HG03025 (cell line): ENCODE data around the gene TMEM174.
A peak's percentile ranks its signal among the peaks of the same experiment; 100 is the strongest.
"Not testable (repeated sequence)": the region's sequence is repeated elsewhere in the genome, so short reads cannot be mapped to it uniquely, and the experiment has no call there.

ENCODE experiments used
- ATAC-seq: cut with Tn5 transposase; IDR thresholded peaks from one replicate; pipeline ENCODE4 v1.9.1; 2021; ENCODE audit warnings: mild to moderate bottlenecking, moderate library complexity; ENCODE audit not compliant: unreplicated experiment, low FRiP score

Gene TMEM174

DNA sequence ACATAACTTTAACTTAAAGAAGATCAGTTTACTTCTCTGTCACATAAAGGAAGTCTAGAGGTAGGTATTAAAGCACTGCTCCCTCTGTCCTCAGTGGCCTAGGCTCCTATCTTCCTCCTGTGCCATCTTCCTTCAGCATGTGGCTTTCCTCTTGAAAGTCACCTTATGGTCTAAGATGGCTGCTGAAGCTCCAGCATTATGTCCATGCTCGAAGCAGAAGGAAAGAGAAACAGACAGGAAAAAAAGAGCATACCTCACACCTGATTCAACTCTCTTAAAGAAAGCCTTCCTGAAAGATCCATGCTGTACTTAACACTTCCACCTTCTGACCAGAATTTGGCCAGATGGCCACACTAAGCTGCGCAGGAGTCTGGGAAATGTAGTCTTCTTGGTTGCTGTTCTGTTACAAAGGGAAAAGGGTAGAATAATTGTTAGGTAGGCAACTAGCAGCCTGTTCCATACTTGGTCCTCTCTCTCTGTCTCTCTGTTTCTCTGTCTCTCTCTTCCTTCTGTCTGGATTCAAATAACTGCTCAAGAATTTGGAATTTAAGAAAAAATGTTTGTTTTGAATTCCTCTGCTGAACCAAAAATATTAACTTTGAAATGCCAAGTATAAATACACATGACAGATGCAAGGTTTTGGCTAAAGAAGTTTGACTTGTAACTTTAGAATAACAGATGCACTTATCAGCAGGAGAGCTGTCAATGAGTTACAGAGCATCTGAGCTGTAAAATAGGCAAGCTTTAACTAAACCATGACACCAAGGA is 16.0 kb downstream of the TMEM174 start:
- ATAC-seq: no peak

DNA sequence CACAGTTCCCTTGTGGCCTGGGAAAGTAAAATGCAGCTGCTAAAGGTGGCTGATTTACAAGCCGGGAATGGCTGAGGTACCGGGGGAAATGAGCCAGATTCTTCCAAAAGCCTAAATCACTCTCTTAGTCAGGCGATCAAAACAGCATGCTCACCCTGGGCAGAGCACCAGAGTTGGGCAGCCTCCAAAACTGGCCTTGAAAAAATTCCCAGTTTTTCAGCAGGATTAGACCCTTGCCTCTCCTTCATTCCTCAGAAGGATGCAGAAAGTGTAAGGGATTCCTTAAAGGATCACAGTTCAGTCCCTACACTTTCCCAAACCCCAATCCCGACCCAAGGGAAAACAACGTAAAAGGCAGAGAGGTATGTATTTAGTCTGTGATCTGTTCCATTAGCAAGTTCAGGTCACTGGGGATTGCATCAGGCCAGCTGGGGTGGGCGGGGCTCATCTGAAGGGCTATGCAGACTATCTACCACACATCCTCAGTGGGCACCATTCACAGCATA is 16.9 kb downstream of the TMEM174 start:
- no peak for ATAC-seq

DNA sequence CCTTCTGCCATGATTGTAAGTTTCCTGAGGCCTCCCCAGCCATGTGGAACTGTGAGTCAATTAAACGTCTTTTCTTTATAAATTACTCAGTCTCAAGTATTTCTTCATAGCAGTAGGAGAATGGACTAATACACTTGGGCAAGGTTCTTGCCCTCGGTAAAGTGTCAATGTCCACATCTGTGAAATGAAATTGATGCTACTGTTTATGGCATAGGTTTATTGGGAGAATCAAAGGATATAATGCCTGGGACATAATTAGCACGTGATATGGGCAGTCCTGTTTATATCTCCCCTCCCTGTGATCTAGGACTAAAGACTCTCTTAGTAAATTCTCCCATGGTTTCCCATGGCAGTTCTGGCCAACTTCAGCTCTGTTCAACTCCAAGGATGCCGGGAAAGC is 19.4 kb downstream of the TMEM174 start:
- no peak for ATAC-seq

DNA sequence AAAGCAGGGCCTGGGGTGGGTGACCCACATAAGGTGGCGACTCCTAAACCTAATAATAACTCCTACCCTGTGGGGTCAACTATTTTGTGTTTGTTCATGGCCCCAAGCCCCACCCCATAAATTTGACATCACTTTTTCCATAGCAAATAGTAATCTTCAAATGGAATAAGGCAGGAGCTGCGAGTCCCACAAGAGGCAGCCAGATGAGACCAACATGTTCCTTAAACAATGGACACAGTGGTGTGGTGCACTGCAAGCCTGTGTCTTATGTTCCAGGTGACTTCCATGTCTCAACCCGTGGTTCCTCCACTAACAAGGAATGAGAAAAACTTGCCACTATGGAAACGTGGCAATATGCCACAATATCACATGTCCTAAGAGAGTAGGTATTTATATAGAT is 20.6 kb downstream of the TMEM174 start:
- no peak for ATAC-seq

DNA sequence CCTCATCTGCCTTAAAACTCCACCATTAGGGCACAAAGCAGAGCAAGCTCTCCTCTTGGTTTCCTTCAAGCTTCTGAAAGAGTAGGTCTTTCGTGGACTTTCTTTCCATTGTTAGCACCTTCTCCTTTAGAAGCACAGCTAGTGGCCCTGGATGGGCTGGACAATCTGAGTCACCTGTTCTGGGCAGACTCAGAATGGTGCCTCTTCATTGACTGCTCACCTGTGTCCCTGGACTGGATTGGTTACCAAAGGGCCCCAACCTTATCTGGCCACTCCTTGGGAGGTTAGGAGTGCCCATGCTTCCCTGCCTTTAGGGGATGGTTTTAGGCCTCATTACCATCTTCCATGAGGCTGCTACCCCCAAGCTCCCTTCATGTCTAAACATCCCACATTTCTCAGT is 23.2 kb downstream of the TMEM174 start:
- ATAC-seq: no peak

DNA sequence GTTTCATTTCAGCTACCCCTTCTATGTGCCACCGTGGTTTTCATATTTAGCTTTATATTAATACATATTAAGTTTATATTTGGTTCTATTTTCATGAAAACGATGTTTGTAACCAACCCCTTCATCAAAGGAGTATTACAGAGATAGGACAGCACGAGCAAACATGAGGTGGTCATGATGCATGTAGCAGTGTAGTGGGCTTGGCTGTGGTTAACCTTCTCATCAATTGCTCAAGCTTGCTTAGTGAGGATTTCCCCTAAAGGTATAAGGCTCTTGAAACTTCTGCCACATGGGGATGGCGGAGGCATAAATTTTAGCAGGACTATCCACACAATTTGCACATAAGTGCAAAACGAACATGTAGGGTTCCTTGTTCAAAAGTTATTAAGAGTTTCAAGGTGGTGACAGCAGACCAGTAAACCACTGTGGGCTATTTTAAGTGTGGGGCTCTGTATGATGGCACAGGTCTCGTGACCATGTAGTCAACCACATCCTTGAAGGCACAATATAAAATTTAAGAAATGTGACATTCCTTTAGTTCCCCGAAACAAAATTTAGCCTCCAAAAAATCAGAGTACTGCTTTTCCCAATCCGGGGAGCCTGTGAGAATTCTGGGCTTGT is 24.8 kb downstream of the TMEM174 start:
- ATAC-seq: no peak

DNA sequence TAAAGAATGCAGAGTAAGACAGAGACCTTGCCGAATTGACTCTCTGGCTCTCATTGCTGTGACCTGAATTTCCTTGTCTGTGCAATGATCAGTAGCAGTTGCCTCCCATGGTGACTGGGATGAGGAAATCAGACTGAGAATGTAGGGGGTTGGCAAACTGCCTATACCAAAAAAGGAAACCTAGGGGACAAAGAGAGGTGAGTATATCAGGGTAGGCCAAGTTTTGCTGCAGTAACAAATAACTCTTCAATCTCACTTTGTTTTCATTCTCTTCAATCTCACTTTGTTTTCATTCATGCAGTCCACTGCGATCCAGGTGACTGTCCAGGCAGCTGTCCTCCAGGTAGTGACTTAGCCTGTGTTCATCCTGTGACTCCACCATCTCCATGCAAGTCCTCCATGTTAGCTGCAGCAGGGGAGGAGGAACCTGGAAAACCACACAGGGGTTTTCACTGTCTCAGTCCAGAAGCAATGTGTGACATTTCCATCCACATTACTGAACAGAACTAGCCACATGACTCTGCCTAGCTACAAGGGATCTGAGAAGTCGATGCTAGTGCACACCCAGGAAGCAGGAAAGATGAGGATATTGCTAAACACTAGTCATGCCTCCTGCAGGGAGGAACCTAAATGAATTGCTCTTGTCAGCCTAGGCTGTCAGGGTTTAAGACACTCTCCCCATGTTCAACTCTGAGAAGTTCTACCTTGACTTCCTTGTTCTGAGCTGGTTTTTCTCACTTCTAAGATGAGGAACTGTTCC is 26.0 kb downstream of the TMEM174 start:
- no peak for ATAC-seq

DNA sequence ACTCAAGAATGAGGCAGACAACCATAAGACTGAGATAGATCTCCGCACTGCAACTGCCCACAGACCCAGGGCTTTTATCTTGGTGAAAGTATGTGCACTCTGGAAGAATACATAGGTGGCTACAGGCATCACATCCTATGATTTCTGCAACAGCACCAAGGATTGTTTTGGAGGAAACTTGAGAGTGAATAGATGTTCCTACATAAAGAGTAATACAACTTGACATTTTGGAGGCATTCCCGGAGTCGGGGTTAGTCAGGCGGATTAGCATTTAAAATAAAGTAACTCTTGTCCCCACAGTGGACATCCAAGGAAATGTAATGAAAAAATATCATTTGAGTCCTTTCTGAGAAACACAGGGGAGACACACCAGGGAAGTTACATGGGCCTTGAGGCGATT is 26.7 kb downstream of the TMEM174 start:
- no peak for ATAC-seq

DNA sequence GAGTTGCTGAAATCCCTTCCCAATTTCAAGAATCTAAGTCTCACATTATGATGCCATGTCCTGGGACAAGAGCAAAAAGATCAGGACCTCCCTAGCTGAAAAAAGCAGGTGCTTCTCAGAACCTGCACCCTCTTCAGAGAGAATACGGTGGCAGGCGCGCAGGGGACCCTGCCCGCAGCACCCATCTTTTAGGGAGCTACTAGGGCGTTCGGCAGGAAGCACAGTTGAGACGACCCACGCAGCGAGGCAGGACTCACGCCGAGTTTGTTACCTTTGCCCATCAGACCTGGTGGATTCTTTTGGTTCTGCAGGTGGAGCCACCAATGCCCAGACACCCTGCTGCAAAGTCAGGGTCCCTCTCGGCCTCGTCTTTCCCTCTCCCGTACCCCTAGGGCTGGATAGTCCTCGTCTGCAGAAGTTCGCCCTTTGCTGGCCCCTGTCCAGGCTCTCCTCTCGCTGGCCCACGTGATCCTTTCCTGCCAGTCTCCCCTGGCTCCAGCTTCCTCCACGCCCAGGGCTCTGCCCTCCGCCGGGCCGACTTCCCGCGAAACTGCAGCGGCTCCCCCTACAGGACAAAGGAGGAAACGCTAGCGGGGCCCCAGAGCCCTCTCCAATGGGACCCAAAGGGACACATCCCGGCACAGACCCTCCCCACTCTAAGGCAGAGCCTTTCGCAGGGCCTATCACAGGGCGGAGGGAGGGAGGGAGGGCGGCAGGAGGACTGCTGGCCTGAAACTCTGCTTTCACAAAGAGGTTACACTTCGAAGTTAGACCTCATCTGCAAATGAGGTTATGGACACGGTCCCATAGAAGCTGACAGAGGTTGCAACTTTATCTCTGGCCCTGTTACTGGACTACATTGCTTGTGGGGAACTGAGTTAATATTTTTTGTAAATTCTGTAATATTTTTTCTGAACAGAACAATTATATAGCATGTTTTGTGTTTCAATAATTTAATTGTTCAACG is 28.8 kb downstream of the TMEM174 start:
- ATAC-seq: no peak

DNA sequence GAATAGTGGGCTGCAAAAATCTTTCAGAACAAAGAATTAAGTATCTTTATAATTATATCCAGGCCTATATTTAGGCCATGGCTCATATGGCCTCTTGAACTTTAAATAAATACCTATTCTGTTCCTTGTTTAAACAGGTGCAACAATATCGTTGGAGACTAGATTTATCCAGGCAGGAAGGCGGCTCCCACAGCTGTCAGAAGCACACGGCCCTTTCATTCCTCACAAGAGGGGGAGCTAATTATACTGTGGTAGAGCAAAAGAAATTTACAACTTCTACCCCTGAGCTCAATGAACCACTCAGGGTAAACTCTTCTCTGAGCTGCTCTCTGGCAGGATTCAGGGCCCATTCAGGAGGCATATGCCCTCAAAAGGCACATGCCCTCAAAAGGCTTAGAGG is 31.3 kb downstream of the TMEM174 start:
- ATAC-seq: no peak

DNA sequence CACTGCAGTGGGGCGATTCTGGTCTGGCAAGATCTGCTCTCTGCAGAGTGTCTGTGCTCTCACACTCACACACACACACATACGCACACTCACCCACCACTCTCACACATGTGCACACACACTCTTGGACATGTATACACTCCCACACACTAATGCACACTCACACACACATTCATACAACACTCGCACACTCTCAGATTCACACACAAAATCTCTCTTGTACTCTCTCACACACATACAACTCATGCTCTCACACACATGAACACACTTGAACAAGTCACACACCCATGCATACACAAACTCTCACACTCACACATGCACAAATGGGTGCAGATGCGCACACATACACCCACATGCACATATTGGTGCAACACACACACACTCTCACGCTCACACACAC is 31.7 kb downstream of the TMEM174 start:
- no peak for ATAC-seq

DNA sequence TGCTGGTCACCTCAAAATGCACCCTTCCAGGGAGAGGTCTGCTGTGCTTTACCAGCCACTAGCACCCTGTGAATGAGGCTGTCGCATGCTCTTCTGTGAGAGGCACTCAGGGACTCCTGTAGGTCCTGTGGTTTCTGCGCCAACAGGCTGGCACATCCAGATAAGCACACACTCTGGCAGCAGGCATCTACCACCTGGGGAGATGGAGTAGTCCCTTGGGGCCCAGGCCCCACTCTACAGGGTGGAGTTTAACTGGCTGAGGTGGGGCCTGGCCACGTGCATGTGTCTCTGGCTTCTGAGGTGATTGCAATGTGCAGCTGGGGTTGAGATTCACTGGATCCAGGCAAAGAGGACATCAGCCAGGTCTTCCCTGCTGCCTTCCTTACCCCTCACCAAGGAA is 32.3 kb downstream of the TMEM174 start:
- no peak for ATAC-seq

DNA sequence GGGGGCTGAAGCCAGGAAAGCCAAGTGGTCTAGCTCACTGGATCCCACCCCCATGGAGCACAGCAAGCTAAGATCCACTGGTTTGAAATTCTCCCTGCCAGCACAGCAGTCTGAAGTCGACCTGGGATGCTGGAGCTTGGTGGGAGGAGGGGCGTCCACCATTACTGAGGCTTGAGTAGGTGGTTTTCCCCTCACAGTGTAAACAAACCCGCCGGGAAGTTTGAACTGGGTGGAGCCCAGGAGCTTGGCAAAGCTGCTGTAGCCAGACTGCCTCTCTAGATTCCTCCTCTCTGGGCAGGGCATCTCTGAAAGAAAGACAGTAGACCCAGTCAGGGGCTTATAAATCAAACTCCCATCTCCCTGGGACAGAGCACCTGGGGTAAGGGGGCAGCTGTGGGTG is 34.2 kb downstream of the TMEM174 start:
- ATAC-seq: not testable (repeated sequence)

DNA sequence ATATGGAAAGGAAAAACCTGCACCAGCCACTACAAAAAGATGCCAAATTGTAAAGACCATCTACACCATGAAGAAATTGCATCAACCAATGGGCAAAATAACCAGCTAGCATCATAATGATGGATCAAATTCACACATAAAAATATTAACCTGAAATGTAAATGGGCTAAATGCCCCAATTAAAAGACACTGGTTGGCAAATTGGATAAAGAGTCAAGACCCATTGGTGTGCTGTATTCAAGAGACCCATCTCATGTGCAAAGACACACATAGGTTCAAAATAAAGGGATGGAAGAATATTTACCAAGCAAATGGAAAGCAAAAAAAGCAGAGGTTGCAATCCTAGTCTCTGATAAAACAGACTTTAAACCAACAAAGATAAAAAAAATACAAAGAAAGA is 36.1 kb downstream of the TMEM174 start:
- ATAC-seq: not testable (repeated sequence)

DNA sequence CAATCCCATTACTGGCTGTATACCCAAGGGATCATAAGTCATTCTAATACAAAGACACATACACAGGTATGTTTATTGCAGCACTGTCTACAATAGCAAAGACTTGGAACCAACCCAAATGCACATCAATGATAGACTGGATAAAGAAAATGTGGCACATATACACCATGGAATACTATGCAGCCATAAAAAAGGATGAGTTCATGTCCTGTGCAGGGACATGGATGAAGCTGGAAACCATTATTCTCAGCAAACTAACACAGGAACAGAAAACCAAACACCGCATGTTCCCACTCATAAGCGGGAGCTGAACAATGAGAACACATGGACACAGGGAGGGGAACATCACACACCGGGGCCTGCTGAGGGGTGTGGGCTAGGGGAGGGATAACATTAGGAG is 39.7 kb downstream of the TMEM174 start:
- ATAC-seq: not testable (repeated sequence)

DNA sequence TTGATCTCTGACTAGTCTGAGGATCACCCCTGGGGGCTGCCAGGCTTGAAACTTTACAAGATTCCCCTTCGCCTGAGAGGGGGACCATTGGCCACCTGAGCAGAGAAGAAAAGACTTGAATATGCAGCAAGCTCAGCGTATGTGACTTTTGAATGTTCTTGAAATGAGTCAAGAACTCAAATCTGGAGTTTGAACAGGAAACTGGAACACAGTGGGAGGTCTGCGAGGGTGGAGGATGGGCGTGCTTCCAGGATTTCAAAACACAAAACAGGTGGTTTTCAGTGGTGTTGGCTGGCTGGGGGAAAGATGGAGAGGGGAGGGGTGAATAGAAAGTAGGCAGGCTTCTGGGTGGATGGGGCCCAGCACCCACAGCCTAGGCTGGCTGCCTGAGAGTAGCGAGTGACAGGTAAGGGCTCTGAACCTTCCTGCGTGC is 40.6 kb downstream of the TMEM174 start:
- ATAC-seq: peak; percentile 55

DNA sequence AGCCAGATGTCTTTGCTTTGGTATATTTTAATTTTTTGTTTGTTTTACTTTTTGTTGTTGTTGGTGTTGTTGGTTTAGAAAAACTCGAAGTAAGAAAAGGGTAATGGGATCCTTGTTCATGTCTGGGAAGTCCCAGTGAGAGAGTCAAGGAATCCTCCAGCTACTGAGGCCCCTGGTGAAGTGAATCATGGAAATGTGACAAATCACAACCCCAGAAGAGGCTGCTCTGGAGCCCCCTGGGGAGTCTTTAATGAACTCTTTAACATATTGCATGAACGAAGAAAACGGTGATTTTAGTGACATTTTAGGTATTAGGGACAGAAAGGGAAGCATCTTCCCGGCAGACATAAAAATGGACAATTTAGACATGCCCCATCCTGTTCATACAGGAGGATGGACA is 41.3 kb downstream of the TMEM174 start:
- no peak for ATAC-seq

DNA sequence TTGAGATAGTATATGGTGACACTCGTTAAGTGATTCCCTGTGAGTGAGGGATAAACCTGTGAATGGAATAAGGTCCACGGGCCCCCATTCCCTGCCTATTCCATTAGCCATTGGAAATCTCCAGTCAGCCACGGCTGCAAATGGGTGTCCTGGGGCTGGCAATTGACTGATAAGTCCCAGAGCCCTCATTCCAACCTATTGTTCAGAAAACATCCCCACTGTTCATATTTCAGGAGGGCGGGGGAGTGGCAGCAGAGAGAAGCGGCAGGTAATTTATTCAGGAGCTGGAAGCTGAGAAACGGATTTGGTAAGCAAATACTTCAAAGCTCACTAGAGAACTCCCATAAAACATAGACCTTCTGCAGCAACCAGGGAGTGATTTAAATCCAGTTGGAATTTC is 42.0 kb downstream of the TMEM174 start:
- no peak for ATAC-seq

DNA sequence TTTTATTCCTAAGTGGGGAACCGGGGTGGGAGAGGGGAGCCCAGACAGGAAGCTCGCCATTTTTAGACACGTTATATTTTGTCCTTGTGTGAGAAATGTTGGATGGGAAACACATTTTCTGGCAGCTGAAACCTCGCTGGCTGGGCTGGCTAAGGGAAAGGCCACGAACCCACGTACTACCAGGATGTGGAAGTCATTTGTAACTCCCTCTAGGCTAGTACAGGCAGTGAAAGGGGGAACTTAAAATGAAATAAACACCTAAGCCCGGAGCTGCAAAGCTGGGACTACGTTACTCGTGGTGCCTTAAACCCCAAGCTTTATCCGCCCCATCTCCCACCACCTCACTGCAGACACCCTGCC is 42.5 kb downstream of the TMEM174 start:
- no peak for ATAC-seq

DNA sequence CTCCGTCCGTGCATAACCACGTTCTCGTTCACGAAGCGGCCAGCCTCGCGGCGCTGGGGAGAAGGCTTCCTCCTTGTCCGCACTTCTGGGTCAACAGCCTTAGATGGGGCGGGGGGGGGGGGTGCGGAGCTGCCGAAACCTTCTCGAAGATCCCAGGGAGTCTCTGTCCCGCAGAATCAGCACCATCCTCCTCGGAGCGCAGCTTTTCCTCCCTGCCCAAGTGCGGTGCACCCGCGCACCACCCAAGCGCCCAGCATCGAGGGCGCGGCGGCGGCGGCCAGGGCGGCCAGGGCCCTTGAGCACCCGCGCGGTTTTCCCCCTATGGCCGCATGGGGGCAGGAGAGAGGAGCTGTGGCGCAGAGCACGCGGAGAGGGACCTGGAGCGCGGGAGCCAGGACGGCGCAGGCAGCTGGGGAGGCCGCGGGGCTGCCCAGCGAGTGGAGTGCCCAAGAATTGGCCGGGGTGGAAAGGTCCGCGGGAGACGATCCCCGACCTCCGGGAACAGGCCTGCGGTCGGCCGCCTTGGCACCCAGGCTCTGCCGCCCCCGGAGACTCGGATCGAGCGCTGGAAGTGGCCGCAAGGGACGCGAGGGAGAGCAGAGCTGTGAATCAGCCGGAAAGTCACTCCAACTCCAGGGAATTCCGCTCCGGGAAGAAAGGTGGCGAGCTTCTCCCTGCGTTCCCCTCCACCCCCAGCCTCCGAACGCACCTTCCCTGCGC is 43.1 kb downstream of the TMEM174 start:
- no peak for ATAC-seq
